HepG2 (cell line): Measurements from ENCODE around the gene CPNE5. TPM values are rescaled to one million over a fixed set of nuclear protein-coding genes. Genes with fewer than 3 reads are reported as not detected.

ENCODE experiments used
- ATAC-seq: fragments of 200-7000 bp; cut with Tn5 transposase; 3 replicates; pipeline ENCODE4 v1.9.1; 2020; ENCODE audit warnings: mild to moderate bottlenecking, moderate library complexity
- BruUV-seq: library from RNA; stranded (reverse); fragments of 400-500 nt; replicated peaks from 2 replicates; lab custom pipeline; 2021; lab: Mats Ljungman, UMichigan
- CTCF ChIA-PET: fragments of 300-600 bp; formaldehyde crosslinking; extraction: SDS; loops from one replicate; lab custom pipeline; 2021; ENCODE audit warnings: low total read pairs, inconsistent platforms, low intra/inter-chr PET ratio; lab: Yijun Ruan, JAX
- POLR2A ChIA-PET: fragments of 350-600 bp; sonication (Branson Sonifier 250); formaldehyde crosslinking; loops from one replicate; lab custom pipeline; 2020; ENCODE audit warnings: antibody characterized with exemption, inconsistent platforms; lab: Yijun Ruan, JAX
- DNase-seq: peaks from one replicate; pipeline ENCODE4 v3.0.0-alpha.2; 2015; ENCODE audit warnings: low spot score
- FAIRE-seq: peaks from 3 replicates; lab custom pipeline; 2011; peaks lifted over from hg19 to GRCh38; lab: Jason Lieb, UNC
- H2AFZ ChIP-seq: one replicate; pipeline ENCODE4 v1.6.1; 2011; ENCODE audit warnings: low read length, inconsistent platforms
- H3K27ac ChIP-seq: fragments of 300-600 bp; 3 replicates; pipeline ENCODE4 v1.8.0; 2011; ENCODE audit warnings: mixed run types, mild to moderate bottlenecking, mixed read lengths, low read length, inconsistent platforms; ENCODE audit not compliant: insufficient read depth; ENCODE audit errors: extremely low read length
- H3K27me3 ChIP-seq, 2 experiments: fragments of 200-600 bp in 1 of 2; 2 replicates in 1 of 2; 3 replicates in 1 of 2; pipeline versions ENCODE4 v1.6.0 to v1.8.0; 2011; ENCODE audit warnings: low read length in 2 of 2, mild to moderate bottlenecking in 2 of 2, moderate library complexity in 2 of 2, inconsistent platforms in 1 of 2; ENCODE audit not compliant: insufficient read depth in 2 of 2, control insufficient read depth in 1 of 2
- H3K36me3 ChIP-seq, 2 experiments: fragments of 200-600 bp in 1 of 2; replicated peaks in 1 of 2; 2 replicates in 1 of 2; 3 replicates in 1 of 2; pipeline versions ENCODE4 v1.5.1 to v1.8.0; 2011; ENCODE audit warnings: low read length in 2 of 2, inconsistent platforms in 1 of 2; ENCODE audit not compliant: insufficient read depth in 2 of 2, control insufficient read depth in 1 of 2
- H3K4me1 ChIP-seq: 2 replicates; pipeline ENCODE4 v1.5.1; 2012; ENCODE audit warnings: low read length, inconsistent platforms; ENCODE audit not compliant: insufficient read depth
- H3K4me2 ChIP-seq: 2 replicates; pipeline ENCODE4 v1.6.0; 2011; ENCODE audit warnings: low read depth, low read length, inconsistent platforms
- H3K4me3 ChIP-seq, 3 experiments: fragments of 200-600 bp in 1 of 3; sonication (generic), shearing (Covaris generic) in 1 of 3; replicated peaks in 1 of 3; 2 replicates each; pipeline ENCODE4 v1.5.1; 2011 to 2016; ENCODE audit warnings: low read length in 3 of 3, inconsistent platforms in 2 of 3, low read depth in 2 of 3, mild to moderate bottlenecking in 2 of 3, control low read depth in 1 of 3, mixed read lengths in 1 of 3; ENCODE audit not compliant: insufficient read depth in 1 of 3
- H3K79me2 ChIP-seq: one replicate; pipeline ENCODE4 v1.6.1; 2011; ENCODE audit warnings: low read length, inconsistent platforms; ENCODE audit not compliant: insufficient read depth
- H3K9ac ChIP-seq: 2 replicates; pipeline ENCODE4 v1.6.0; 2011; ENCODE audit warnings: mild to moderate bottlenecking, low read depth, low read length, inconsistent platforms; ENCODE audit not compliant: insufficient read depth
- H3K9me3 ChIP-seq: 2 replicates; pipeline ENCODE4 v1.5.1; 2012; ENCODE audit warnings: mild to moderate bottlenecking, low read length
- H4K20me1 ChIP-seq: 2 replicates; pipeline ENCODE4 v1.6.0; 2011; ENCODE audit warnings: inconsistent platforms, mild to moderate bottlenecking, low read length, moderate library complexity; ENCODE audit not compliant: insufficient read depth
- CTCF ChIP-seq: sonication (generic); formaldehyde crosslinking; IDR thresholded peaks from 2 replicates; pipeline ENCODE4 v1.5.0; 2020; ENCODE audit warnings: mild to moderate bottlenecking, missing genetic modification reagents, moderate library complexity
- E2F5 ChIP-seq: sonication (generic); formaldehyde crosslinking; conservative IDR thresholded peaks from 2 replicates; pipeline ENCODE4 v1.4.0; 2020; ENCODE audit warnings: missing genetic modification reagents
- FOXK2 ChIP-seq: fragments of 450-650 bp; IDR thresholded peaks from 2 replicates; pipeline ENCODE4 v1.6.1; 2016
- HIC2 ChIP-seq: sonication (generic); formaldehyde crosslinking; IDR thresholded peaks from 2 replicates; pipeline ENCODE4 v1.9.0; 2022; ENCODE audit warnings: low read depth, missing genetic modification reagents
- JUN ChIP-seq: sonication (generic); formaldehyde crosslinking; IDR thresholded peaks from 2 replicates; pipeline ENCODE4 v1.4.0; 2020; ENCODE audit warnings: mild to moderate bottlenecking, missing genetic modification reagents
- NR2F2 ChIP-seq: IDR thresholded peaks from 2 replicates; pipeline ENCODE4 v1.6.1; 2012; ENCODE audit warnings: low read depth, inconsistent platforms, borderline replicate concordance
- RORA ChIP-seq: sonication (generic); formaldehyde crosslinking; IDR thresholded peaks from 2 replicates; pipeline ENCODE4 v1.5.0; 2020; ENCODE audit warnings: mild to moderate bottlenecking, missing genetic modification reagents, moderate library complexity
- SALL2 ChIP-seq: sonication (generic); formaldehyde crosslinking; IDR thresholded peaks from 2 replicates; pipeline ENCODE4 v1.8.1; 2023; ENCODE audit warnings: mild to moderate bottlenecking, missing genetic modification reagents, inconsistent platforms
- STAG1 ChIP-seq: sonication (generic); formaldehyde crosslinking; IDR thresholded peaks from 2 replicates; pipeline ENCODE4 v1.4.0; 2020; ENCODE audit warnings: missing genetic modification reagents
- TOE1 ChIP-seq: sonication (generic); formaldehyde crosslinking; IDR thresholded peaks from 2 replicates; pipeline ENCODE4 v1.4.0; 2020; ENCODE audit warnings: mild to moderate bottlenecking, missing genetic modification reagents
- ZEB1 ChIP-seq: IDR thresholded peaks from 2 replicates; pipeline ENCODE4 v1.6.1; 2012; ENCODE audit warnings: mild to moderate bottlenecking, low read depth, inconsistent platforms; ENCODE audit not compliant: insufficient replicate concordance
- ZNF558 ChIP-seq: sonication (generic); formaldehyde crosslinking; IDR thresholded peaks from 2 replicates; pipeline ENCODE4 v1.9.0; 2022; ENCODE audit warnings: mild to moderate bottlenecking, missing genetic modification reagents, borderline replicate concordance
- ZNF577 ChIP-seq: sonication (generic); formaldehyde crosslinking; IDR thresholded peaks from 2 replicates; pipeline ENCODE4 v1.4.0; 2020; ENCODE audit warnings: mild to moderate bottlenecking, low read depth, missing genetic modification reagents, borderline replicate concordance
- ZNF580 ChIP-seq: IDR thresholded peaks from 2 replicates; pipeline ENCODE4 v1.6.1; 2016; ENCODE audit warnings: low read depth, borderline replicate concordance
- WGBS: methylation state at CpG from one replicate; pipeline ENCODE4 v1.1.6; 2017; ENCODE audit warnings: low lambda C conversion rate; 5-methylcytosine and 5-hydroxymethylcytosine counted together
- in situ Hi-C: cut with HindIII; loops from 2 replicates; pipeline ENCODE4 v1.10.0; 2017; ENCODE audit warnings: low pct_unique_long_range_greater_than_20kb; ENCODE audit not compliant: extremely low pct_ligation_motif_present
- intact Hi-C: fragments of 100-400 bp; cut with micrococcal nuclease; formaldehyde crosslinking; loops from one replicate; pipeline ENCODE4 v1.10.0; 2022; ENCODE audit not compliant: unreplicated experiment
- polyA plus RNA-seq, 8 experiments: library from polyadenylated mRNA; depleted of rRNA in 3 of 8; stranded (reverse) in 7 of 8; unstranded in 1 of 8; fragments of >200 nt; fragmentation: Illumina TruSeq in 4 of 8; extraction: Trizol in 4 of 8; gene quantifications; 2 replicates each; pipeline versions ENCODE4 v1.2.1 to v1.2.3, GENCODE V29; 2011 to 2016; ENCODE audit warnings: low read depth in 4 of 8, missing spikeins in 1 of 8, mixed read lengths in 1 of 8; ENCODE audit not compliant: insufficient read depth in 1 of 8
- total RNA-seq, 5 experiments: library from RNA; depleted of rRNA; stranded (reverse); fragments of >200 nt; fragmentation: Illumina TruSeq; extraction: Trizol; gene quantifications; 2 replicates each; pipeline ENCODE4 v1.2.3, GENCODE V29; 2016; ENCODE audit warnings: low read depth in 1 of 5

CPNE5 gene
- total and polyA plus RNA-seq, 2 of the 13 experiments (the other 11 are each of a cell fraction or from before 2014, with no cell fraction given), result 0.16 TPM; not detected in 1

GRCh38 chr6:36874443-36875249 is 35.4 kb upstream of the CPNE5 start, which contains the start of gene PPIL1 (continued):
- peak; percentile 74; the same call in 1 of the 2 replicates for TF ChIP-seq E2F5

GRCh38 chr6:36873612-36874442 is 34.6 kb upstream of the CPNE5 start:
- FAIRE-seq, result peak; percentile 60
- Histone ChIP-seq H2AFZ (peak overlapping the region; percentile 42), H3K27ac (peak overlapping the region; percentile 83), H3K9ac (peak overlapping the region; percentile 90), H3K36me3 (peaks cover 1 to 27% of the 10 kb centered on the region in 2 experiments; a peak in 4 of 5 replicates), H3K4me2 (peak overlapping the region; percentile 92), H3K27me3 (peaks cover 0 to 9% of the 10 kb centered on the region in 2 experiments; a peak in 2 of 5 replicates), H3K79me2 (peaks cover 25% of the 10 kb centered on the region), H3K4me1 (peaks cover 41% of the 10 kb centered on the region), H3K4me3 (peak overlapping the region; percentile 79 to 94 (median 83)), H4K20me1 (no peaks in the 10 kb centered on the region), H3K9me3 (no peaks in the 10 kb centered on the region)
- intact Hi-C loops, result loop anchor here (2.0 kb wide), 1 partner anchor 39 kb away; no protein-coding TSS in a partner anchor
- CTCF ChIA-PET, result interaction anchor here (1.7 to 1.8 kb wide), 3 partner anchors 12 to 108 kb away, joined by 3 to 8 read pairs (median 5); partner anchors contain the start of gene C6orf89
- in situ Hi-C loops, result no loop called here
- peak; percentile 50 for DNase-seq
- TSS peak; percentile 68 for BruUV-seq
- 3% methylated on average over 11 of the region's 11 CpGs for WGBS
- peak; percentile 75 for ATAC-seq
- POLR2A ChIA-PET, result interaction anchor here (1.1 to 2.9 kb wide), 12 partner anchors 8 to 384 kb away, joined by 3 to 61 read pairs (median 5); partner anchors contain the start of genes C6orf89, CDKN1A, MTCH1 and TBC1D22B
- TF ChIP-seq ZNF580 (CRISPR knock-in tag), result no peak
- no peak for TF ChIP-seq TOE1 (CRISPR knock-in tag)
- peak; percentile 8; the same call in 1 of the 2 replicates for TF ChIP-seq SALL2 (CRISPR knock-in tag)
- TF ChIP-seq STAG1 (CRISPR knock-in tag), result peak; percentile 40
- peak; percentile 23; the same call in 1 of the 2 replicates for TF ChIP-seq NR2F2
- no peak for TF ChIP-seq JUN (CRISPR knock-in tag)
- 0 out of 2 replicates have a peak, but pooled peaks have one; percentile 65 for TF ChIP-seq ZNF577 (CRISPR knock-in tag)
- no peak for TF ChIP-seq FOXK2
- peak; percentile 49 for TF ChIP-seq CTCF
- TF ChIP-seq ZNF558 (CRISPR knock-in tag), result peak; percentile 73; the same call in 1 of the 2 replicates
- TF ChIP-seq RORA (CRISPR knock-in tag), result 0 out of 2 replicates have a peak, but pooled peaks have one; percentile 42
- no peak for TF ChIP-seq ZEB1
- no peak for TF ChIP-seq HIC2 (CRISPR knock-in tag)
